ENCODE measurements around the gene ABCB8. TPM values are rescaled to one million over a fixed set of nuclear protein-coding genes. Genes with fewer than 3 reads are reported as not detected.

ABCB8 gene
- total and polyA plus RNA-seq, 11 donors: 13.6 to 34.5 (median 26.0) TPM

DNA sequence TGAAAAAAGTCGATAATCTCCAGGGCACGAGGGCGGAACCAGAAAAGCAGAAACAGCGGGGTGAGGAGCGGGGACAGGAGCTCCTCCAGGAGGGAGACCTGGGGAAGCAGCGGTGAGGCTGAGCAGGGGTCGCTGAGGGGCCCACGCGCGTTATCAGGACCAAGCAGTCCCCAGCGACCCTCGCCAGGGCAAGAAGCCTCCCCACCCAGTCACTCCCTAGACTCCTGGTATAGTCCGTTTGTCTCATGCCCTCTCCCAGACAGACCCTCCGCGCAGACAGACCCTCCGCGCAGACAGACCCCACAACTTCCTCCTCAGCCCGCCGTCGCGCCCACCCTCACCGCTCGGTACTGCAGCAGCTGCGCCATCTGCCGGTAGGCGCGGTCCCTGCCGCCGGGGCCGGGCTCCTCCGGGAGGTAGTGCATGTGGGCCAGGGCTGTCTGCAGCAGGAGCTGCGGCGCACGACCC, 10.3 kb upstream of the ABCB8 start:
- Histone ChIP-seq H3K9me3 (no peaks in the 10 kb centered on the region), H3K27me3 (peaks cover 3 to 52% (median 25%) of the 10 kb centered on the region in 9 donors), H3K36me3 (peaks cover 0 to 3% (median 0%) of the 10 kb centered on the region in 9 donors), H3K27ac (no peak overlapping the region), H3K4me1 (peaks cover 0 to 36% (median 19%) of the 10 kb centered on the region in 12 donors), H3K4me3 (peak overlapping the region in 8 of 12 donors; percentile 10 to 40 (median 26))
- WGBS, 4 donors: 3 to 14% (median 6%) methylated on average over 11 to 34 of the region's 34 CpGs
- ATAC-seq (peak in 3 of 4 donors; percentile 61 to 70 (median 70)), DNase-seq (peak in 4 of 5 donors; percentile 59 to 88 (median 71))
- intact Hi-C loops (cut with DNase I): loop anchor here in 1 of 10 donors (5.0 kb wide), 1 partner anchor 94 kb away; no protein-coding TSS in a partner anchor
- TF ChIP-seq POLR2A (IDR thresholded peaks at IDR 0.05): no peak
- TF ChIP-seq, protein P1, sequence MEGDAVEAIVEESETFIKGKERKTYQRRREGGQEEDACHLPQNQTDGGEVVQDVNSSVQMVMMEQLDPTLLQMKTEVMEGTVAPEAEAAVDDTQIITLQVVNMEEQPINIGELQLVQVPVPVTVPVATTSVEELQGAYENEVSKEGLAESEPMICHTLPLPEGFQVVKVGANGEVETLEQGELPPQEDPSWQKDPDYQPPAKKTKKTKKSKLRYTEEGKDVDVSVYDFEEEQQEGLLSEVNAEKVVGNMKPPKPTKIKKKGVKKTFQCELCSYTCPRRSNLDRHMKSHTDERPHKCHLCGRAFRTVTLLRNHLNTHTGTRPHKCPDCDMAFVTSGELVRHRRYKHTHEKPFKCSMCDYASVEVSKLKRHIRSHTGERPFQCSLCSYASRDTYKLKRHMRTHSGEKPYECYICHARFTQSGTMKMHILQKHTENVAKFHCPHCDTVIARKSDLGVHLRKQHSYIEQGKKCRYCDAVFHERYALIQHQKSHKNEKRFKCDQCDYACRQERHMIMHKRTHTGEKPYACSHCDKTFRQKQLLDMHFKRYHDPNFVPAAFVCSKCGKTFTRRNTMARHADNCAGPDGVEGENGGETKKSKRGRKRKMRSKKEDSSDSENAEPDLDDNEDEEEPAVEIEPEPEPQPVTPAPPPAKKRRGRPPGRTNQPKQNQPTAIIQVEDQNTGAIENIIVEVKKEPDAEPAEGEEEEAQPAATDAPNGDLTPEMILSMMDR (IDR thresholded peaks at IDR 0.05): peak; percentile 85 to 98 (median 90)

DNA sequence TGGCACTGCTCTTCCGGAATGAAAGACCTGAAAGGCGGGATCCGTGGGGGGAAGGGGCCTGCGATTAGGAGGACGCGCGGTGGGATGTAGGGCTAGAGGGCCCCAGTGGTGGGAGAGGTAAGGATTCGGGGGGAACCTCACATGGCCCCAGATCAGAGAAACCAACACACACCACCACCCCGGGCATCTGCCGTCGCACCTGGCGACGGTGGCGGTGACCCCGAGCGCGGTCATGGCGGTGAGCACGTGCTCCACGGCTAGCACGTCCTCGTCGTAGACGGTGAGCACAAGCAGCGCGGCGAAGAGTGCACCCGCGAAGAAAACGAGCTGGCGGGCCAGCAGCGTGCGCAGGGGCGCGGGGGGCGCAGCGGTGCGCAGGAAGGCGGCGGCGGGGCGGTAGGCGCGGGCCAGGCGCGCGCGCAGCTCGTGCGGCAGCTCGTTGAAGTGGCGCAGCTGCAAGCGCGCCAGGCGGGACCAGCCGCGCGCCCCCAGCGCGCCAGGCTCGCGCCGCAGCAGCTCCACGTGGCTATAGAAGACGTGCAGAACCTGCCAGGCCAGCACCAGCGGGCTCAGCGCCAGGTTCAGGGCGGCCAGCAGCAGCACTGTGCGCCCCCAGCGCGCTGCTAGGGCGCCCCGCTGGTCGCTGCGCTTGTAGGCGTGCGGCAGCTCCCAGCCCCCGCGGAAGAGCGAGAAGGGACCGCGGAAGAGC, 9.7 kb upstream of the ABCB8 start:
- no peaks in the 10 kb centered on the region for H3K9me3 ChIP-seq
- H3K36me3 ChIP-seq: peaks cover 0 to 3% (median 0%) of the 10 kb centered on the region in 9 donors
- peak overlapping the region in 9 of 12 donors; percentile 10 to 40 (median 24) for H3K4me3 ChIP-seq
- 0 to 2% (median 1%) methylated on average over 52 to 82 of the region's 82 CpGs for WGBS, 4 donors
- H3K27ac ChIP-seq: no peak overlapping the region
- H3K4me1 ChIP-seq: peaks cover 0 to 30% (median 15%) of the 10 kb centered on the region in 12 donors
- no peak for DNase-seq
- ATAC-seq: peak in 2 of 4 donors; percentile 8 to 16
- intact Hi-C loops (cut with DNase I): loop anchor here in 1 of 10 donors (5.0 kb wide), 1 partner anchor 94 kb away; no protein-coding TSS in a partner anchor
- TF ChIP-seq, protein P1 (IDR thresholded peaks at IDR 0.05): peak in 2 of 12 donors; percentile 7 to 28
- TF ChIP-seq POLR2A (IDR thresholded peaks at IDR 0.05): no peak
- H3K27me3 ChIP-seq: peaks cover 3 to 48% (median 21%) of the 10 kb centered on the region in 9 donors

DNA sequence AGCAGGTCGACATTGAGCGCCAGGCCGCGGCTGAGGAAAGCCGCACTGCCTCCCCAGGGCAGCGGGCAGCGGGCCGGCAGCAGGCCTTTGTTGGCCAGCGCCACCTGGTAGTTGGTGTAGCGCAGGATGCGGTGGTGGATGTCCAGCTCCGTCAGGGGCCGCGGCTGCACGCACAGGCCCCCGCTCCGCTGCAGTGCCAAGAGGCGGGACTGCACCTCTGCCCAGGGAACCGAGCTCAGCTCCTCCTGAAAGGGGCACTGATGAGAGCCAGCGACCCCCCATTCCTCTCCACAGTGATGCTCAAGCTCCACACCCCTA, 9.2 kb upstream of the ABCB8 start:
- no peak overlapping the region for H3K27ac ChIP-seq
- no peak for DNase-seq
- TF ChIP-seq POLR2A (IDR thresholded peaks at IDR 0.05): no peak
- TF ChIP-seq, protein P1 (IDR thresholded peaks at IDR 0.05): no peak
- H3K27me3 ChIP-seq: peaks cover 3 to 43% (median 19%) of the 10 kb centered on the region in 9 donors
- no peaks in the 10 kb centered on the region for H3K9me3 ChIP-seq
- peak overlapping the region in 7 of 12 donors; percentile 17 to 40 (median 32) for H3K4me3 ChIP-seq
- ATAC-seq: no peak
- peaks cover 0 to 25% (median 13%) of the 10 kb centered on the region in 12 donors for H3K4me1 ChIP-seq
- WGBS, 4 donors: 26 to 56% (median 31%) methylated on average over 13 to 20 of the region's 20 CpGs
- peaks cover 0 to under 1% (median 0%) of the 10 kb centered on the region in 9 donors for H3K36me3 ChIP-seq
- intact Hi-C loops (cut with DNase I): loop anchor here in 1 of 10 donors (5.0 kb wide), 1 partner anchor 93 kb away; no protein-coding TSS in a partner anchor

DNA sequence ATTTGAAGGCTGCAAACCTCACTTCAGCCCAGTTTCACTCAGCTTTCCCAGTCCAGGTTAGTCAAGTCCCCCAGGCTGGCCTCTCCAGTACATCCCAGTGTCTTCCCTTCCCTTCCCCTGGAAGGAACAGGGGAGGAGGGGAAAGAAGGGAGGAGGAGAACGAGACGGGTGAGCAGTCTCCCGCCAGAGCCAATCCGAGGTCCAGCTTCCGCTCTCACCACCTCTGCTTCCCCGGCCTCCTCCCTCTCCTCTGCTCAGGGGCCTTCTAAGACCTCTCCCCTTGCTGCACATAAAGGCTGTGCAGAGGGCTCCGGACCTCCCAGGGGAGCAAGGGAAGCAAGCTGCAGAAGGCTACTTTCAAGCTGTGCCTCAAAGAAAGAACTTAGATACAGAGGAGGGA, 8.0 kb upstream of the ABCB8 start:
- no peak for DNase-seq
- no peak overlapping the region for H3K4me3 ChIP-seq
- no peak overlapping the region for H3K27ac ChIP-seq
- 46 to 62% (median 54%) methylated on average over 7 of the region's 7 CpGs for WGBS, 4 donors
- no peaks in the 10 kb centered on the region for H3K9me3 ChIP-seq
- no peaks in the 10 kb centered on the region for H3K36me3 ChIP-seq
- H3K27me3 ChIP-seq: peaks cover 3 to 38% (median 19%) of the 10 kb centered on the region in 9 donors
- ATAC-seq: no peak
- intact Hi-C loops (cut with DNase I): loop anchor here in 2 of 10 donors (10.0 kb wide), 2 partner anchors 75 to 95 kb away; no protein-coding TSS in a partner anchor
- peaks cover 0 to 17% (median 13%) of the 10 kb centered on the region in 12 donors for H3K4me1 ChIP-seq
- TF ChIP-seq, protein P1 (IDR thresholded peaks at IDR 0.05): no peak
- no peak for TF ChIP-seq POLR2A (IDR thresholded peaks at IDR 0.05)

All from heart left ventricle (tissue), 16 donors.